HG03066 (cell line): Measurements from ENCODE around the gene RGPD8.
"Not testable (repeated sequence)": the region's sequence is repeated elsewhere in the genome, so short reads cannot be mapped to it uniquely, and the experiment has no call there.

ENCODE experiments used
- ATAC-seq: cut with Tn5 transposase; IDR thresholded peaks from one replicate; pipeline ENCODE4 v1.9.1; 2021; ENCODE audit warnings: low read depth; ENCODE audit not compliant: unreplicated experiment

RGPD8 gene

DNA sequence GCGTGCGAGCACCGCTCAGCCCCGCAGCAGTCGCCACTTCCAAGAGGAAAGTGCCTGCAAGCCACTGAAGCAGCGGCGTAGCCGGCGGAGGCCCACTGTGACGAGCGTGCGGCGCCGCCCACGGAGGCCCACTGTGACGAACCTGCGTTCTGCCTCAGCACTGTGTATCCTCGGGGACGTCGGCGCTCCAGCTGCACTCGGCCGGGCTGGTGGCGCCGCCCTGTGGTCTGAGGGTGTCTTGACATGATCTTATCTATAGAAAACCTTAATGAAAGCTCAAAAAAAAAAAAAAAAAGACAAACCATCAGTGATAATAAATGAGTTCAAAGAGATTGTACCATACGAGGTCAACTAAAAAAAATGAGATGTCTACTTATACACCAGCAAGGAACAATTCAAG lies at the start of gene RGPD8:
Gene RGPD8 (minus strand): TSS at position 166 of the 400 bp plus-strand sequence. CDS start 192 bp downstream, outside the sequence.
- peak; percentile 96 for ATAC-seq

DNA sequence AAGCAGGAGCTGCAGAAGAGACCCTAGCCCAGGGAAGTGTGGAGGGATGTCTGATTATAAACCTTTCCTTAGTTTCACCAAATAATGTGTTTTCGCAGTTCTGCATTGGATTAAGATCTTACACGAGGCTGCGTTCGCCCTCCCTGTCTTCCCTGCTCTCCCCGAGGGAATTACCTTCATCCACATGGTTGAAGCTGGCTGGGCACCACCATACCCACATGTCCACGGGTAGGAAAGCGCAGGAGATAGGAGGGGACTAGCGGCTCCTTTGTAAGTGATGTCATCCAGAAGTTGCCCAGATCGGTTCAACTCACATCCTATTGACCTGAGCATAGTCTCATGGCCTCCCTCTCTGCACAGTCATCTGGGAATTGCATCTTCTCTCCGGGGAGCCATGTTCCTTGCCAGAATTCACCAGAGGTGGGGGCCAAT lies 49.6 kb upstream of the RGPD8 start:
- ATAC-seq = no peak

DNA sequence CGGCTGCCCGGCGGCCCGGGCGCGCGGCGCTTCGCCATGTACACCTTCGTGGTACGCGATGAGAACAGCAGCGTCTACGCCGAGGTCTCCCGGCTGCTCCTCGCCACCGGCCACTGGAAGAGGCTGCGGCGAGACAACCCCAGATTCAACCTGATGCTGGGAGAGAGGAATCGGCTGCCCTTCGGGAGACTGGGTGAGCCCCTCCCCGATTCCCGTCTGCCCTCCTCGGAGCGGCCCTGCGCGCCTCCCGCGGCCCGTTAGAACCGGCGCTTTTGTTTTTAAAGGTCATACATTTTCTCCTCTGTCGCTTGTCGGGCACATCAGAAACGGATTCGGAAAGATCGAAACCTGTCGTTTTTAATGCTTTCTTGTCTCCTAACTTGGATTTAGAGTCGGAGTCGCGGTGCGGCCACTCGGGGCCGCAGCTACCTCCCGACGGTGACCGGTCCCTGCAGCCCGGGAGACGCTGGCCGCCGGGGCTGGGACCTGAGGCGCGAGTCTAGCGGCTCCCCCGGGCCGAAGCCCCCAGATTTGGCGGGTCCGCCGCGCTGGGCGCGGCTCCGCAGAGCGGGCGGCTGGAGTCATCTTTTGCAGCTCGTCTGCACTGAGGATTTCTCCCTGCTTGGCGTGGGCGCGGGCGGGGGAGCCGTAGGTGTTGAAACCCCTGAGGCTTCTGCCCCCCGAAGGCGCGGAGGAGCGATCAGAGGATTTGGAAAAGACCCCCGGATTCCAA lies 49.0 kb upstream of the RGPD8 start:
- no peak for ATAC-seq

DNA sequence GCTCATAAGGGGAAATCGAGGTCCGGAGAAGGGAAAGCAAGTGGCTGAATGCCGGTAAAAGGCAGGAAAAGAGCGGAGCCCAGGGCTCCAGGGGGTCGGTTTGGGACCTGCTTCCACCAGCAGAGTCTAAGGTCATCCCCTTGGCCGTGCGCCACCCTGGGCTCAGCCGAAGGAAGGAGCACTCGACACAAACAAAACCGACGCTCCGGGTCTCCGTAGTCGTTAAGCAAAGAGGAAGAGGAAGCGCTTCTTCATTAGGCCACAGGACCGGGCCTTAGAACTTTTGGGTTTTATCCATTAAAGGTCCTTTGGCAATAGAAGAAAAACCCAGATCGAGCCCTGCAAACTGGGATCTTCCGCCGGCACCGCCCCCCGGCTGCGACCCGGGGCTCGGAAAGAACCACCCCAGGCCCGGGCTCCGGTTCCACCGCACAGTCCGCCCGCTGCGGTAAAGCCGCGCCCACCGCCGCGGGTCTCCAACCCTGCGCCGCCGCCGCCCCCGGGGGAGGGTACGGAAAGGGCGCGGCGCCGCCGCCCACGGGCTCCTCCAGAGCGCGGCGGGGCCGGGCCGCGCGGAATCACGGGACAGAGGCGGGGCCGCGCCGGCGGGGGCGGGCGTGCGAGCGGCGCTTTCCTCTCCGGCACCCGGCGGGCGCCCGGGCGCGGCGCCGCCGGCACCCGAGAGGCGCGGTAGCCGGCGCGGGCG lies 48.2 kb upstream of the RGPD8 start, which contains the start of gene TTL:
Gene TTL (plus strand): TSS at position 629 of the 706 bp plus-strand sequence. CDS start 189 bp downstream, outside the sequence.
- peak; percentile 66 for ATAC-seq

DNA sequence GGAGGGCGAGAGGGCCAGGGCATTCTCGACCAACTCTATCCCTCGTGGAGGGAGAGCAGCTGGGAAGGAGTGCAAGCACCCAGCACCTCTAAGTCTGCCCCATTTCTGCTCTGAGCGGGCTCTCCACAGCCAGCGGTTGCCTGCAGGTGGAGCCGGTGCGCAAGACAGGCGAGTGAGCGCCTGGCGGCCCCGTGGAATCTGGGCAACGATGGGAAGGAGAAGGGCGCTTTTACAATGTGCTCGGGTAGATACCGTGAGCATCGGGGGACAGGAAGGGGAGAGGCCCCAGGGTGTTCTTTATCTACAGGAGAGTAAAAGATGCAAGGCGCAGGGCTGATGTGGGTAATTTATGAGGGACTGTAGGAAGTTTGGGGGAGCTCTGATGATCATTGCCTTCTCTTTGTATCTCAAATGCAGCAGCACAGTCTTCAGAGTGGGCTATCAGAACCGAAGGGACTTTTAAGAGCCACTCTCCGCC lies 47.6 kb upstream of the RGPD8 start:
- ATAC-seq = peak; percentile 68

DNA sequence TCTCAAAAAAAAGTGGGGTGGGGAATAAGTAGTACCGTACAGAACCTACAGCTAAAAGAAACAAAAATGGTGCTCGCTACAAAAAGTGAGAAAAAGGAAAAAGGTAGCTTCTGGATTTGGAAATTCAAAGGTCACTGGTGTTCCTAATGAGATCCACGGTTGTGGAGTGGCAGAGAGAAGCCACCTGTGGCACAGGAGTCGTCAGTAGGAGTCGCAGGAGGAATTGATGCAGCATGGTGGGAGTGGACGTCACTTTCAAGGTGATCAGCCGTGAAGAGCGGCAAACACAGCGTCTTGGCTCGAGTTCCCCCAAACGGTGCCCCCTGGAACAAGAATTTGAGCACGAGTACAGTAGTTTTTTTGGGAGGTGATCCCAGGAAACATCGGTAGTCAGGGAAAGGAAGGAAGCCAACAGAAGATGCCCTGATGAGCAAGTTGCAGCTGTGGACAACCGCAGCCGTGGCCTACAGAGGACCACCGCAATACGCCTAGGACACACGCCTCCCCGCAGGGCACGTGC lies 47.1 kb upstream of the RGPD8 start:
- ATAC-seq = no peak

DNA sequence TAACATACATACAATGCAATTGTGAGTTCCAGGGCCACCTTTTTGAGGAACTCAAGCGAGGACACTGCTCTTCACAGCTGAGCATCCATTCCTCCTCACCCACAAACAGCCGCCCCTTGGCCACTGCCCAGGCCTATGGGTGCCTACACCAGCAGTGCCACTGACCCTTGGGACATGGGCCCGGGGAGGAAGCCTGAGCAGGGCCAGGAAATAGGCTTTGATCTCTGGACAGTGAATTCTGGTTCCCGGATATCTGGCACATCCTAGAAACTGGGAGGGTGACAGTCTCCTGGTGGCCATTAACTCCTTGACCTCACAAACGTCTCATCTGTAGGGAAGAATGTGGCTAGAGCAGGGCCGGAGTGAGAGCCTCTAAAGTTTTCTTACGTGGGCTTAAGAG lies 43.0 kb upstream of the RGPD8 start:
- ATAC-seq = no peak

DNA sequence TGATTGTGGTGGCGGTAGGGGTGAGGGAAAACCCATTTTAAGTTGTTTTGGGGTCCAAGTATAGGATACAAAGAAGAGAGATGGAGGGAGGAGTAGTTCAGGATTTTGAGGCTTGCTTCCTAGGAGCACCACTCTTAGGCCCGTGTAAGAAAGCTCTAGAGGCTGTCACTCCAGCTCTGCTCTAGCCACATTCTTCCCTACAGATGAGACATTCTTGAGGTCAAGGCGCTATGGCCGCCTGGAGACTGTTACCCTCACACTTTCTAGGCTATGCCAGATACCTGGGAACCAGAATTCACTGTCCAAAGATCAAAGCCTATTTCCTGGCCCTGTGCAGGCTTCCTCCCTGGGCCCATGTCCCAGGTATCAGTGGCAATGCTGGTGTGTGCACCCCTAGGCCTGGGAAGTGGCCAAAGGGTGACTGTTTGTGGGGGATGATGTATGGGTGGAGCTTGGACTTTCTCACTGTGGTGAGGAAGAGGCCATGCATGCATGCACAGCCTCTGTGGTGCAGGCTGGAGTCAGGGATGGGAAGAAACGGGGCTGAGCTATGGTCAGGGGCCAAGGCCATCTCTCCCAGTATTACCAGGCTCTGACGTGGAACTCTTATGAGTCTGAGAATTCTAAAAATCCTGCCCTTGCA lies 41.5 kb upstream of the RGPD8 start:
- no peak for ATAC-seq

DNA sequence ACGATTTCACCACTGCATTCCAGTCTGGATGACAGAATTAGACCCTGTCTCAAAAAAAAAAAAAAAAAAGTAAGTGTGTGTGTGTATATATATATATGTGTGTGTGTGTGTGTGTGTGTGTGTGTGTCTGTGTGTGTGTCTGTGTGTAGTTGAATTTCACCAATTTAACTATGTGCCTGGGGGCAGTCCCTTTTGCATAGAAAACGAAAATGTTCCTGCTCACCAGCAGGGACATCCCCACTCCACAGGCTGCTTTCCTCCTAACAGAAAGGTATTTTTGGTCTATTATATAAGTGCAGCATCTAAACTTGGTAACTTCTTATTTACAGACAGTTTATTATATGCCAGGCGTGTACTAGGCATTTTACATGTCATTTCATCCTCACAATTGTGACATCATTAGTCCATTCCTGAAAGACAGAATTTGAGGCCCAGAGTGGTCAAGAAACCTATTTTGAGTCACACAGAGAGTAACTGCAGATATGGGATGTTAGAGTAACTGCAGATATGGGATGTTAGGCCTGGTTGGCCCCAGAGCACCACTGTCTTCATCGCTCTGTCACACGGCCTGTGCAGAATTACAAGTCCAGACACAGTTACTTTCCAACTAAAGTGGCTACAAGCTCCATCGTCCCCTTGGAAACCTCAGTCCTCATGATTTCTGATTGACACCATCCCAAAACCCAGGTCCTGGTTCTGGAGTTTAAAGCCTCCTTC lies 39.3 kb upstream of the RGPD8 start:
- no peak for ATAC-seq

DNA sequence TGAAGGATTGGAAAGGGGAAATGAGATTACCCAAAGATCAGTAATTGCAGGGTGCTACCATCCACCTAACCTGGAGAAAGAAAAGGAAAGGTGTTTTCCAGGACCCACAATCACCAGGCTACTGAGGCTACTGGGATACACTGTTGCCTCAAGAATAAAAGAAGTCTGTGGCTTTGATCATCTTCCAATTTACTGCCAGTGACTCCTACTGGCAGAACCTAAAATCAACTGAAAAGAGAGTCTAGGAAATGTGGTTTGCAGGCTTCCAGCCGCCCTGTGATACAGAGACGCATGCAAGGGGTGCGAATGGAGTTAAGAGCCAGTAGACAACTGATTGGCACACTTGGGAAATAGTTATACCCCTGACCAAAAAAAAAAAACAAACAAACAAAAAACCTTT lies 31.9 kb upstream of the RGPD8 start:
- ATAC-seq = no peak

DNA sequence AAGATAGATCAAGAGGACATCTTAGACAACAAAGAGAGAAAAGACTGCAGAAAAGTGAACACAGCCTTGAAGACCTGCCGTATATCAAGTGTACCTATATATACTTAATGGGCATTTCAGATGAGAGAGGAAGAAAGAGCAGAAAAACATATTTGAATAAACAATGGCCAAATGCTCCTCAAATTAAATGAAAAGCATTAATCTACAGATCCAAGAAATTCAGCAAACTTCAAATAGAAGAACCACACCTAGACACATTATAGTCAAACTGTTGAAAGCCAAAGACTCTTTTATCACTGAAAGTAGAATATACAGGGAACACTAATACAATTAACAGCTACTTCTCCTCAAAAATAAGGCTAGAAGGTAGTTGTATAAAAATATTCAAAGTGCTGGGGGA lies 29.8 kb upstream of the RGPD8 start:
- no peak for ATAC-seq

DNA sequence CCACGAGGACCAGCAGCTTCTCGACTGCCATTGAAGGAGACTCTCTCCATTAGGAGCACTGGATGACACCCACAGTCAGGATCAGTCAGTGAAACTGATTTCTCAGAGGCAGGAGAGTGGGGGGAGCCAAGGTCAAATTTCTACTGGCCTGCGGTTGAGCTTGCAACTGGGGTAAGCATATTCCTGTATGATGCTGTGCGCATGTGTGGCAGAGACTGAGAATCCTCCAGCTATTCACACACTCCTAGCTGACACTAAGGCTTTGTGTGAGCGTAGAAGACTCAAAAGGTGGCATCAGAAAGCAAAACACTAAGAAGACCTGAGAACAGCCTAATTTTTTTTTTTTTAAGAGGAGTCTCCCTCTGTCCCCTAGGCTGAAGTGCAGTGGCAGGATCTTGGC lies 28.7 kb upstream of the RGPD8 start:
- ATAC-seq = no peak

DNA sequence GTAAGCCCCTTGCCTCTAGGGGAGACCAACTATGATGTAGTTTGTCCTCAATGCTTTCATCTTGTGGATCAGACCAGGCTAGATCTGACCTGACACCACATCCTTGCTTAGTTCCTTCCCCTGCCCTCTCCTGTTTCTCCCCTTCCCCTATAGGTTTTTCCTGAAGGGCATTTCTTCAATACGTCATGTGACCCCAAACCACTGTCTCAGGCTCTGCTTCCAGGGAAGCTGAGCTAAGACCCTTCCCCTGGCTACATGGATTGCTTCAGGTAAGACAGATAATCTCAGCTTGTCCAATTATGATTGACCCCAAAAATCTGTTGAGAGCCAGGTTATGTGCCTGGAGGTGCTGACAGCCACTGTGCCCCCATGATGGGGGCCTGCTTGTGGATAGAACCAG lies 25.9 kb upstream of the RGPD8 start:
- ATAC-seq = no peak

DNA sequence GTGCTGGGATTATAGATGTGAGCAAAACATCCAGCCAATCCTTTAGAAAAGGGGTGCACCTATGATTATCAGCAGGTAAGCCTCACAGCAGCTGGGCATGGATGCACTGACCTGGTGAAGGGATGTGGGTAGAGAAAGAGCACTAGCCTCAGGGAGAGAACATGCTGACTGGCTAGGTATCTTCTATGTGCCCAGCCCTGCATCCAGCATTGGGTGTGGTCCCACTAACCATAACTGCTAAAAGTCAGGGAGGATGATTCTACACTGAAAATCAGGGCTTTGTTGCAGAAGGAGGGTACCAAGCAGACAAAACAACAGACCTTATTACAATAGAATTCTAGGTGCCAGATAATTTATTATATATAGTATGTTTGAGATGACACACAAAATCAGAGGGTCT lies 21.1 kb upstream of the RGPD8 start:
- ATAC-seq = no peak

DNA sequence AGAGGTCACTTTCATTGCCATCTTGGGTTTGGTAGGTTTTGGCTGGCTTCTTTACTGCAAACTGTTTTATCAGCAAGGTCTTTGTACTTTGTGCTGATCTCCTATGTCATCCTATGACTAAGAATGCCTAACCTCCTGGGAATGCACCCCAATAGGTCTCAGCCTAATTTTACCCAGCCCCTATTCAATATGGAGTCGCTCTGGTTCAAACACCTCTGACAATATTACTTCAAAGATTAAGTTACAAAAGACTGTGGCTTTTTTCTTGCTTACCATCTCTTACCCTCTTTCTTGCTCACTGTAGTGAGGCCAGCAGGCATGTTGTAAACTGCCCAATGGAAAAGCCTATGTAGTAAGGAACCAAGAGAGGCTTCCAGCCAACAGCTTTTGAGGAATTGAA lies 17.9 kb upstream of the RGPD8 start:
- ATAC-seq = no peak

DNA sequence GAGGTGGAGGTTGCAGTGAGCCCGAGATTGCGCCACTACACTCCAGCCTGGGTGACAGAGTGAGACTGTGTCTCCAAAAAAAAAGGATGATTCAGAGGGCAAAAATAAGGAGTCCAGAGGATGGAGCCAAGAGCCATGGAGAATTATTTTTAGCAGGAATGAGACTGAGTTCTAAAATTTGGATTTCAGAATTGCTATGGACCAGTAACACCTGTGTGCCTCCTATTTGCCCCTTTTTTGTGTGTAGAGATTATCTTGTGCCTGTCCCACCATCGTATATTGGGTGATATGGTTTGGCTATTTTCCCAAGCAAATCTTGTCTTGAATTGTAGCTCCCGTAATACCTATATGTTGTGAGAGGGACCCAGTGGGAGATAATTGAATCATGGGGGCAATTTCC lies 16.4 kb upstream of the RGPD8 start:
- no peak for ATAC-seq

DNA sequence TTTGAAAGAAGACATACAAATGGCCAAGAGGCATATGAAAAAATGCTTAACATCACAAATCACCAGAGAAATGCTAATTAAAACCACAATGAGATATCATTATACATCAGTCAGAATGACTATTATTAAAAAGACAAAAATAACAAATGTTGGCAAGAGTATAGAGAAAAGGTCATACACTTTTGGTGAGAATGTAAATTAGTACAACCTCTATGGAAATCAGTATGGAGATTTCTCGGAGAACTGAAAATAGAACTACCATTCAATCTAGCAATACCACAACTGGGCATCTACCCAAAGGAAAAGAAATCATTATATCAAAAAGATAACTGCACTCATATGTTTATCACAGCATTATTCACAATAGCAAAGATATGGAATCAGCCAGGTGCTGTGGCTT lies 10.8 kb upstream of the RGPD8 start:
- ATAC-seq = not testable (repeated sequence)

DNA sequence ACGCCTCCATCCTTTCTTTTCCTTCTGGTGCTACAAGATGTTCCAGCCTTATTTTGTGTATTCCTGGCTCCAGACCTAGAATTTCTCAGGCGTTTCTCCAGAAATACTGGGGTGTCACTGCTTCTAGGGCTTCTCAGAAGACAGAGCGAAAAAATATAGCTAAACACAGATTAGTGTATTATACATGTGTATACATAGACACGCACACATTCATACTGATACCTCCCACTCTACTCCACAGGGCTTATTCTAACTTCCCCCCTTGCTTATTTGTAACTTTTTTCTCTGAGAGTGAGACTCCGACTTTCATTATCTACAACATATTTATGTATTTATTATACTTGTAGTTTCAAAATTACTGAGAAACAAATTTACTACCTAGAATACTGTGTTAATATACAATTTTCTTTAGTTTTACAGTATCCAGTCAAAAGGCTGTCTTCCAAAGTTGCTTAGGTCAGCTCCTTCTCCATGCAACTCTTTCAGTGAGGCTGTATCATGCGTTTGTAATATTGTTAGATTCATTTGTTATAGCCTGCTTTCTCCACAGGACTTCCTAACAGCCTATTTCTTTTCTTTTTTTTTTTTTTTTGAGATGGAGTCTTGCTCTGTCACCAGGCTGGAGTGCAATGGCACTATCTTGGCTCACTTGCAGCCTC lies 5.3 kb upstream of the RGPD8 start:
- not testable (repeated sequence) for ATAC-seq

DNA sequence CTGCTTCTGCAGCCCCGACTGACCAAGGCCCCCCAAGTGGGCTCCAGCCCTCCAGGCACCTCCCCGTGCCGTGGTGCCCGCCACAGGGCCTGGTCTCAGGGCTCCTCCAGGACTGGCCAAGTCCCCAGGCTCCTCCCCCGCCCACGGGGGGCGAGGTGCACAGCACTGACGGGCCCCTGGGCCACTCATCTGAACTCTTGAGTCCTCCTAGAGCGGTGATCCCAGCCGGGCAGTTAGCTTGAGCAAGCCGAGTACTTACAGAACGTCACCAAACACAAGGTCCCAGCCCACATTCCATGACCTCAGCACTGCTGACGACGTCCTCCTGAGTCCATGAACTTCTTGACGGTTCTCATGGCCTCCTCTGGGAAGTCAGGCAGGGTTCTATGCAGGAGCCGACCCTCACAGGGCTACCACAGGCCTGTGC lies 4.0 kb upstream of the RGPD8 start:
- not testable (repeated sequence) for ATAC-seq

DNA sequence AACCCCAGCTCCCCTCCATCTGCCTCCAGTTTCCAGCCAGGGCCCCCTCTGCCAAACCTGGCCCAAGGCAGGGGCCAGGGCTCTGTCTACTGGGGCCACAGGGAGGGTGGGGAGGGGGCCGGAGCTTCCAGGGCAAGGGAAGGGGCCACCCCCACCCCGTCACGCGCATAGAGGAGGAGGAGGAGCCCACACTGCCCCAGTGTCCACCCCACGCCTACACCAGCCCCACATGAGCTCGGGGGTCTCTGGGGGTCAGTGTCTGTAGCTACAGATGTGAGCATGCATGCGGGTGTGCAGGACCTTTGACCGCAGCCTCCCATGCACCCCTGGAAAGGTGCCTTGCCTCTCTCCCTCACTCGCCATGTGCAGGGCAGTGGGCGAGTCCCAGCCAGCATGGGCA lies 3.5 kb upstream of the RGPD8 start:
- ATAC-seq = not testable (repeated sequence)
